HCT116 (cell line): Measurements from ENCODE around the gene ANKRD16.

Experiments
- EGR1 ChIP-seq: IDR thresholded peaks from 2 replicates; pipeline ENCODE4 v1.6.1; 2012; ENCODE audit warnings: low read depth
- EZH2 ChIP-seq: fragments of 200-600 bp; sonication (generic); IDR thresholded peaks from 2 replicates; pipeline ENCODE4 v1.6.1; 2017; ENCODE audit warnings: antibody characterized with exemption, mixed run types
- POLR2A ChIP-seq: IDR thresholded peaks from 2 replicates; pipeline ENCODE4 v1.7.0; 2011; ENCODE audit warnings: borderline replicate concordance; ENCODE audit not compliant: insufficient read depth, insufficient read length; ENCODE audit errors: extremely low read depth
- POLR2AphosphoS5 ChIP-seq: IDR thresholded peaks from 2 replicates; pipeline ENCODE4 v1.6.1; 2011; ENCODE audit warnings: mild to moderate bottlenecking, low read depth, low read length, moderate library complexity
- RAD21 ChIP-seq: IDR thresholded peaks from 2 replicates; pipeline ENCODE4 v1.6.1; 2012; ENCODE audit warnings: low read depth, mild to moderate bottlenecking
- SIN3A ChIP-seq: IDR thresholded peaks from 2 replicates; pipeline ENCODE4 v1.6.1; 2012; ENCODE audit warnings: low read depth
- SRF ChIP-seq: IDR thresholded peaks from 2 replicates; pipeline ENCODE4 v1.6.1; 2012; ENCODE audit warnings: low read depth
- TF ChIP-seq, protein P1 (sequence below), 3 experiments: fragments of 200-600 bp in 1 of 3; sonication (generic) in 1 of 3; IDR thresholded peaks in 2 of 3; conservative IDR thresholded peaks in 1 of 3; 2 replicates each; pipeline ENCODE4 v1.5.1; 2012 to 2017; ENCODE audit warnings: low read depth in 2 of 3, low read length in 2 of 3, antibody characterized with exemption in 1 of 3, borderline replicate concordance in 1 of 3, control low read depth in 1 of 3, mild to moderate bottlenecking in 1 of 3, mixed read lengths in 1 of 3, mixed run types in 1 of 3, moderate library complexity in 1 of 3; ENCODE audit not compliant: insufficient read depth in 1 of 3
- TF ChIP-seq, protein P2 (sequence below): IDR thresholded peaks from 2 replicates; pipeline ENCODE4 v1.6.1; 2012; ENCODE audit warnings: low read depth
- TF ChIP-seq, protein P3 (sequence below): IDR thresholded peaks from 2 replicates; pipeline ENCODE4 v1.6.1; 2012

DNA sequence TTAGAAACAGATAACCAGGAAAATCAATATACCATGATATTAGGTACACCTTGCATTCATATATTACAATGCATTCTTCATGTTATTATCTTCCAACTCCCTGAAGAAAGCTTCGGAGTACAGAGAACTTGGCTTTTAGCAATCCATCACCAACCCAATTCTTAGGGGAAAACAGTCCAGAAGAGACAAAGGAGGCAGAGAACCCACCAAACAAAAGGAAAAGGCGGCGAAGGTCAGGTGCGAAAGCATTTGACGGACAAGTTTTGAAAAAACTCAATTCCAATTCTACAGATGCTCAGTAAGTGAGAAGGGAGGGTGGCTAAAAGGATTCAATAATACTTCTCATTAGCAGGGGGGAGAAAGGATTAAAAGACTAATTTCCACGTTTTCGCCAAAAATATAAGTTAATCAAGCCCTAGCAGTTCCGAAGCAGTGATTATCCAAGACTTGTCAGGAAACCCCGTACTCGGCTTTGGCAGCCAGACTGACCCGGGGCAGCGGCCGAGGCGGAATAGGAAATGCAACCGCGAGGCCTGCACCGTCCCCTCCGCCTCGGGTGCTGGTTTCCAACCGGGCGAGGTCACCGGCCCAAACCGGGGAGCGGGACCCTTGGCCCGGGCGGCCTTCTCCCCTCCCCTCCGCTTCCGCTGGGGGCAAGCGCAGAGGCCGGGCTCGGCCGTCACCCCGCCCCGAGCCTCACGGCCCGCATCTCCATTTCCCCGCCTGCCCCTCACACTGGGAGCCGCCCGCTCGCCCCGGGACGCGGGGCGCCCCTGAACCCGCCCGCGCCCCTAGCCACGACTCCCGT, 77.2 kb downstream of the ANKRD16 start:
- TF ChIP-seq, protein P1, sequence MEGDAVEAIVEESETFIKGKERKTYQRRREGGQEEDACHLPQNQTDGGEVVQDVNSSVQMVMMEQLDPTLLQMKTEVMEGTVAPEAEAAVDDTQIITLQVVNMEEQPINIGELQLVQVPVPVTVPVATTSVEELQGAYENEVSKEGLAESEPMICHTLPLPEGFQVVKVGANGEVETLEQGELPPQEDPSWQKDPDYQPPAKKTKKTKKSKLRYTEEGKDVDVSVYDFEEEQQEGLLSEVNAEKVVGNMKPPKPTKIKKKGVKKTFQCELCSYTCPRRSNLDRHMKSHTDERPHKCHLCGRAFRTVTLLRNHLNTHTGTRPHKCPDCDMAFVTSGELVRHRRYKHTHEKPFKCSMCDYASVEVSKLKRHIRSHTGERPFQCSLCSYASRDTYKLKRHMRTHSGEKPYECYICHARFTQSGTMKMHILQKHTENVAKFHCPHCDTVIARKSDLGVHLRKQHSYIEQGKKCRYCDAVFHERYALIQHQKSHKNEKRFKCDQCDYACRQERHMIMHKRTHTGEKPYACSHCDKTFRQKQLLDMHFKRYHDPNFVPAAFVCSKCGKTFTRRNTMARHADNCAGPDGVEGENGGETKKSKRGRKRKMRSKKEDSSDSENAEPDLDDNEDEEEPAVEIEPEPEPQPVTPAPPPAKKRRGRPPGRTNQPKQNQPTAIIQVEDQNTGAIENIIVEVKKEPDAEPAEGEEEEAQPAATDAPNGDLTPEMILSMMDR (IDR thresholded peaks at IDR 0.05 in 2 of 3, conservative IDR thresholded peaks at IDR 0.05 in 1 of 3; ENCODE audit: borderline replicate concordance in 1 of 3, insufficient read depth in 1 of 3, low read depth in 2 of 3, low read length in 2 of 3): no peak
- TF ChIP-seq POLR2A (no peak), SIN3A (no peak), POLR2AphosphoS5 (no peak), EGR1 (no peak), RAD21 (no peak), EZH2 (no peak), SRF (no peak)
- TF ChIP-seq, protein P2, sequence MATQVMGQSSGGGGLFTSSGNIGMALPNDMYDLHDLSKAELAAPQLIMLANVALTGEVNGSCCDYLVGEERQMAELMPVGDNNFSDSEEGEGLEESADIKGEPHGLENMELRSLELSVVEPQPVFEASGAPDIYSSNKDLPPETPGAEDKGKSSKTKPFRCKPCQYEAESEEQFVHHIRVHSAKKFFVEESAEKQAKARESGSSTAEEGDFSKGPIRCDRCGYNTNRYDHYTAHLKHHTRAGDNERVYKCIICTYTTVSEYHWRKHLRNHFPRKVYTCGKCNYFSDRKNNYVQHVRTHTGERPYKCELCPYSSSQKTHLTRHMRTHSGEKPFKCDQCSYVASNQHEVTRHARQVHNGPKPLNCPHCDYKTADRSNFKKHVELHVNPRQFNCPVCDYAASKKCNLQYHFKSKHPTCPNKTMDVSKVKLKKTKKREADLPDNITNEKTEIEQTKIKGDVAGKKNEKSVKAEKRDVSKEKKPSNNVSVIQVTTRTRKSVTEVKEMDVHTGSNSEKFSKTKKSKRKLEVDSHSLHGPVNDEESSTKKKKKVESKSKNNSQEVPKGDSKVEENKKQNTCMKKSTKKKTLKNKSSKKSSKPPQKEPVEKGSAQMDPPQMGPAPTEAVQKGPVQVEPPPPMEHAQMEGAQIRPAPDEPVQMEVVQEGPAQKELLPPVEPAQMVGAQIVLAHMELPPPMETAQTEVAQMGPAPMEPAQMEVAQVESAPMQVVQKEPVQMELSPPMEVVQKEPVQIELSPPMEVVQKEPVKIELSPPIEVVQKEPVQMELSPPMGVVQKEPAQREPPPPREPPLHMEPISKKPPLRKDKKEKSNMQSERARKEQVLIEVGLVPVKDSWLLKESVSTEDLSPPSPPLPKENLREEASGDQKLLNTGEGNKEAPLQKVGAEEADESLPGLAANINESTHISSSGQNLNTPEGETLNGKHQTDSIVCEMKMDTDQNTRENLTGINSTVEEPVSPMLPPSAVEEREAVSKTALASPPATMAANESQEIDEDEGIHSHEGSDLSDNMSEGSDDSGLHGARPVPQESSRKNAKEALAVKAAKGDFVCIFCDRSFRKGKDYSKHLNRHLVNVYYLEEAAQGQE: no peak
- TF ChIP-seq, protein P3, sequence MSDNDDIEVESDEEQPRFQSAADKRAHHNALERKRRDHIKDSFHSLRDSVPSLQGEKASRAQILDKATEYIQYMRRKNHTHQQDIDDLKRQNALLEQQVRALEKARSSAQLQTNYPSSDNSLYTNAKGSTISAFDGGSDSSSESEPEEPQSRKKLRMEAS: no peak
